Activated T-cell treated with anti-CD3 and anti-CD28 coated beads, Interleukin-2, amount 50 U/mL, for 48 hours (primary cell): ENCODE data around the gene ZBED6.
"Not testable (repeated sequence)": the region's sequence is repeated elsewhere in the genome, so short reads cannot be mapped to it uniquely, and the experiment has no call there.

Experiments
- DNase-seq, 2 experiments: peaks; one replicate each; pipeline ENCODE4 v3.0.0-alpha.2; 2020

ZBED6 gene

DNA sequence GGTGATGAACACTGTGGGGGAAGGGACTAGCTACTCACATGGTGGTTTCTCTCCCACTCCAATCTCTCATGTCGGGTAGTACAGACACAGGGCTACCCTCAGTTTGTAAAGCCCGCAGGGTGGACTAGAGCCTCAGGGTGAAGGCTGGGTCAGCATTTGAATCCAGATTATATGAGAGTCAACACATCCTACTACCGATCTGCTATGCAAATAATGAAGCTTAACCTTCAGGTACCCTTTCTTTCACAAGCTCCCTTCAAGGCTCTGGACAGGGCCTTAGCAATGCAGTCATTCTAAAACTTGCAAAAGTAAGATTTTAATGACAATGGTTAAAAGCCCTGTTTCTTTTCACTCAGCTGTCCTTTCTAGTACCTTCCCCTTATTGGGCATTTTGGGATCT is 5.5 kb upstream of the ZBED6 start:
- no peak for DNase-seq

- DNase-seq: no peak
Observed at GRCh38 chr1:203791498-203791897, 3.9 kb upstream of the ZBED6 start.

GRCh38 chr1:203792486-203792885 is 2.9 kb upstream of the ZBED6 start:
- no peak for DNase-seq

DNA sequence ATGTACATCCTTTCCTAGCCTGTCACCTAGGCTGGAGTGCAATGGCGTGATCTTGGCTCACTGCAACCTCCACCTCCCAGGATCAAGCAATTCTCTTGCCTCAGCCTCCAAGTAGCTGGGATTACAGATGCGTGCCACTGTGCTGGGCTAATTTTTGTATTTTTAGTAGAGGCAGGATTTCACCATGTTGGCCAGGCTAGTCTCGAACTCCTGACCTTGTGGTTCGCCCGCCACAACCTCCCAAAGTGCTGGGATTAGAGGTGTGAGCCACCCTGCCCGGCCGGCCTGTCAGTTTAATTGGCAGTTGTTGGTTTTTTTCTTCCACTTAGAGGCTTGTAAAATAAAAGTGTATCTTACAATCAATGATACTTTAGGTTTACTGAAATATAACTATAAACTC is 1.9 kb upstream of the ZBED6 start:
- peak in 1 of 2 experiments; percentile 3 for DNase-seq

- peak in 1 of 2 experiments; percentile 7 for DNase-seq
Observed at GRCh38 chr1:203794764-203795440, 521 bp upstream of the ZBED6 start.

DNA sequence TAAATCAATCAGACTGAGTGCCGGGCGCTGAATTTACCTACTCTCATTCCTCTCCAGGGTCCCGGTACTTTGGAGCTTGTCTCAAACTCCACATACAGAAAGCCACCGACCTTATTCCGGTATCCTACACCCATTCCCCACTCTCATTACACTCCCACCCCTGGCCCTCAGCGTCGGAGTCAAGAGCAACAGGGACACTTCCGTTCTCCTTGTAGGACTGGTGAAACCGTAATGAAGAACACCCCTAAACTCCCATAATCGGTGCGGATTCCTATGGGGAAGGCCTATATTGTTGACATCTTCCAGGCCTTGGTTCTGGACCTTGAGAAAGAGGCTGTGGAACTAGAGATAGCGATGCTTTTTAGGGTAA is 798 bp downstream of the ZBED6 start:
- peak; percentile 64 for DNase-seq

GRCh38 chr1:203797216-203797615 is 1.8 kb downstream of the ZBED6 start:
- DNase-seq: no peak

GRCh38 chr1:203797948-203798655 is 2.7 kb downstream of the ZBED6 start:
- no peak for DNase-seq

DNA sequence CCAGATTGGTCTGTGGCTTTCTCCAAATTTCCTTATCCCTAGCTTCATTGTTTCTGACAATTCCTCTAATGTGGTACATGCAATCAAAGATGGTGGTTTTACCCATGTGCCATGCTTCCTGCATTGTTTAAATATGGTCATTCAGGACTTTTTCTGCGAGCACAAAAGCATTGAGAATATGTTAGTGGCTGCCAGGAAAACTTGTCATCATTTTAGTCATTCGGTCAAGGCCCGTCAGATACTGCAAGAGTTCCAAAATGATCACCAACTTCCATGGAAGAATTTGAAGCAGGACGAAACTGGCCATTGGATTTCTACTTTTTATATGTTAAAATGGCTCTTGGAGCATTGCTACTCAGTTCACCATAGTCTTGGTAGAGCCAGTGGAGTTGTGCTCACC is 3.7 kb downstream of the ZBED6 start:
- DNase-seq: no peak

DNA sequence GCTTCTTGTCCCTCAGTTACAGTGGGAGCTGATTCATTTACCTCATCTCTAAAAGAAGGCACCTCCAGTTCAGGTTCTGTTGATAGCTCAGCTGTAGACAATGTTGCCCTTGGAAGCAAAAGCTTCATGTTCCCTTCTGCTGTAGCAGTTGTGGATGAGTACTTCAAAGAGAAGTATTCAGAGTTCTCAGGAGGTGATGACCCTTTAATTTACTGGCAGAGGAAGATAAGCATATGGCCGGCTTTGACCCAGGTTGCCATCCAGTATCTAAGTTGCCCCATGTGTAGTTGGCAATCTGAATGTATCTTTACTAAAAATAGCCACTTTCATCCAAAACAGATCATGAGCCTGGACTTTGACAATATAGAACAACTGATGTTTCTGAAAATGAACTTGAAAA is 4.5 kb downstream of the ZBED6 start:
- DNase-seq: no peak

DNA sequence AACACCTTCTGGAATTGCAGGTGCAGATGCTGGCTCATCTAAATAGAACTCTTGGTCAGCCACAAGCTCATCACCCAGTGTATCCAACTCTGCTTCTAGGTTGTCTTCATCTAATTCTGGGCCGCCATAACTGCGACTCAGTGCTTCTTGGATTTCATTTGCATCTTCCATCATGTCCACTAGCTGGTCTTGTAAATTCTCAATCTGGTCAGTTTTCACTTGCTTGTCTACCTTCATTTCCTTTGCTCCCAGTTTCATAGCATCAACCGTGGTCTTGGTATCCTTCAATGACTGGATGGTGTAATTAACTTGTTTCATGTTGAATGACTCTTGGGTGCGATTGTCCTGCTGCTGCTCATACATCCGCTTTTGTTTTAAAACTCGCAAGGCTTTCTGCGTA is 10.3 kb downstream of the ZBED6 start:
- DNase-seq: no peak

DNA sequence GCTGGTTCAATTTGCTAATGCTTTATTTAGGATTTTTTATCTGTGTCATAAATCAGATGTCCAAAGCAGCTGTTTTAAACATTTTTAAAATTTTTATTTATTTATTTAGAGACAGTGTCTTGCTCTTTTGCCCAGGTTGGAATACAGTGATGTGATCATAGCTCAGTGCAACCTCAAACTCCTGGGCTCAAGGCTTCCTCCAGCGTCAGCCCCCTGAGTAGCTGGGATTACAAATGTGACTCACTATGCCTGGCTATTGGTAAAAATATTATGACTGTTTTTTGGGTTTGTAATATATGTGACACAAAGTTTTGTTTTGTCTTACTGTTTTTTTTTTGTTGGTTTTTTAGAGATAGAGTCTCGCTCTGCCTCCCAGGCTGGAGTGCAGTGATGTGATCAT is 11.8 kb downstream of the ZBED6 start:
- DNase-seq: no peak

DNA sequence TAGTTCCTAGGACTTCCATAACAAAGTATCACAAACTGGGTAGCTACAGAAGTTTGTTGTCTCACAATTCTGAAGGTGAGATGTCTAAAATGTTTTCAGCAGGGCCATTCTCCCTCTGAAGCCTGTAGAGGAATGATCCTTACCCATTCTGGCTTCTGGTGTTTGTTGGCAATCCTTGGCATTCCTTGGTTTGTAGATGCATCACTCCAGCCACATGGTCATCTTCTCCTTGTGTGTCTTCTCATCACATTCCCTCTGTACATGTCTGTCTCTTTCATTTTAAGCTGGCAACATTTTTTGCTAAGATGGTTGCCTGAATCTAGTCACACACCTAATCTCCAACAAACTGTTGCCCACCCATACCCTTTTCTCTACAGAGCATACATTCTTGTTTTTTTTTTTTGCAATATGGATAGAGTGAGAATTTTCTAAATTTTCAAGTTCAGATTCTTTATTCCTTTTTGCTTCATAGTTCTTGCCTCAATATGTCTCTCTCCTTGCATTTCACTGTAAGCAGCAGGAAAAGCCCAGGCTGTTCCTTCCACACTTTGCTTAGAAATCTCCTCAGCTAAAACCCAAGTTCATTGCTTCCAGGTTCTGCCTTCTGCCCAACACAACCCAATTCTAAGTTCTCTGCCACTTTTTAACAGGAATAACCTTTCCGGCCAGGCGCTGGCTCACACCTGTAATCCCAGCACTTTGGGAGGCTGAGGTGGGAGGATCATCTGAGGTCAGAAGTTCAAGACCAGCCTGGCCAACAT is 18.3 kb downstream of the ZBED6 start:
- DNase-seq: no peak

GRCh38 chr1:203818399-203818798 is 23.0 kb downstream of the ZBED6 start:
- no peak for DNase-seq

DNA sequence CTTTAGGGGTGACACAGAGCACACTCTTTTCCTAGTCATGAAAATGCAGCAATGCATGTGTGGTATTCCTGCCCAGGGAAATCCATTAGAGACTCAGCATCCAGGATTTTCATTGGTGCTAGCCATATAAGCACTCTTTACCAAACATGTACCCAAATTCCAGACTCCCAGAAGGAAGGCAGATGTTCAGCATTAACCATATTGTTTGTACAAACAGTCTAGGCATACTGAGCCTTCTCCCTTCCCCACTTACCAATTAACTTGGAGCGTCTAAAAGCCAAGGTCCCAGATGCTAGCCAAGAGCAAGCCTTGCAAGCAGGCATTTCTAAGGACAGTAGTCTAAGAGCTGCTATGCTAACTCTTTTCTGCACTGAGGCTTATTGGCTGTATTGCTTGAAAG is 27.9 kb downstream of the ZBED6 start:
- no peak for DNase-seq

GRCh38 chr1:203826175-203826574 is 30.8 kb downstream of the ZBED6 start:
- no peak for DNase-seq

GRCh38 chr1:203828002-203828401 is 32.6 kb downstream of the ZBED6 start:
- no peak for DNase-seq

DNA sequence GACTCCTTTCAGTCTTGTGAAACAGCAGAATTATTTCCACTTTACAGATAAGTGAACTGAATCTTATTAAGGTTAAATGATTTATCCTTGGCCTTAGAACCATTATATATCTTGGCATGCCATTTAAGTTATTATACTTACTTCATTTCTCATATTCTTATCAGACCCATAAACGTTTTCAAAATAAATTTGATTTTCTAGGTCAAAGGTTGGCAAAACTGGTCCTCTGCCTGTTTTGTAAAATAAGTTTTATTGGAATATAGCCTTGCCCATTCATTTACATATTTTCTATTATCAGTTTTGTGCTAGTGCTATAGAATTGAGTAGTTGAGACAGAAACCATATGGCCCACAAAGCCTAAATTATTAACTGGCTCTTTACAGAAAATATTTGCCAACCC is 33.1 kb downstream of the ZBED6 start:
- DNase-seq: no peak

DNA sequence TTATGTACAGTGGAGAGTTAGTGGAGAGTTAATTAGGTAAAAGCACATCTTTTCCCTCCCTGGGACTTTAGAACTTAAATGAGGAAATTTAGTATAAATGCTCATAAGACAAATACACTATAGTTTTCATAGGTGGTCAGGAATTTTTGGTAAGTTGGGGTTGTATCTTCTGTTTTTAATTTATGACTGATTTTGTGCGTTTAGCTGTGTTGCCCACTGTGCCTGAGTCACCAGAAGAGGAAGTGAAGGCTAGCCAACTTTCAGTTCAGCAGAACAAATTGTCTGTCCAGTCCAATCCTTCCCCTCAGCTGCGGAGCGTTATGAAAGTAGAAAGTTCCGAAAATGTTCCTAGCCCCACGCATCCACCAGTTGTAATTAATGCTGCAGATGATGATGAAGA is 33.8 kb downstream of the ZBED6 start:
- DNase-seq: not testable (repeated sequence)

DNA sequence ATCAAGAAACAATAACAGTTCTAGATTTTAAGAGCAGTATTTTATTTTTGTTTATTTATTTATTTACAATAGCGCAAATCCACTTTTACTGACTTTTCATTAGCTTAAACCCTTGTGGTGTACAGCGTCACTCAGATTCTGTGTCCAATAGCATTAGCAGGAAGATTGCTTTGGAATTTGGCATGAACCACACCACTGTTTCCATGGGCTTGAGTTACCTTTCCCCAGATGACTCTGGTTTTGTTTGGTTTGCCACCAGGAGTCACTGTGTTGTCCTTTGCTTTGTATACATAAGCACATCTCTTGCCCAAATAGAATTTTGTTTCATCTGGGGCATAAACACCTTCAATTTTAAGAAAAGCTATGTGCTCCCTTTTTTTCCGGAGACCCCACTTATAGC is 40.1 kb downstream of the ZBED6 start:
- no peak for DNase-seq

DNA sequence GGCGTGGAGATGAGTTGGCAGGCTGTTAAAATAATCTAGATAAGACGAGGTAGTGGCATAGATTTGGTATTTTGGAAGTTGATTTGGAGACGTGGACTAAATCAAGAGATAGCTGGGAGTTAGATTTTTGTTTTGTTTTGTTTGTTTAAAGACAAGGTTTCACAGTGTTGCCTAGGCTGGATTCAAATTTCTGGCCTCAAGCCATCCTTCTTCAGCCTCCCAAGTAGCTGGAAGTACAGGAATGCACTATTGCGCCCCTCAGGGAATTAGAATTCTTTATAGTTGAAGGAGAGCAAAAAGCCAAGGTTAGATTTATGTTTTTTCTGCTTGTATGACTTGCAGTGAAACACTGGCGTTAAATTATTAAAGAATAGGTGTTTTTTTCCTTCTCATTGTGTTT is 43.7 kb downstream of the ZBED6 start:
- no peak for DNase-seq

GRCh38 chr1:203840208-203840808 is 44.9 kb downstream of the ZBED6 start:
- DNase-seq: no peak

DNA sequence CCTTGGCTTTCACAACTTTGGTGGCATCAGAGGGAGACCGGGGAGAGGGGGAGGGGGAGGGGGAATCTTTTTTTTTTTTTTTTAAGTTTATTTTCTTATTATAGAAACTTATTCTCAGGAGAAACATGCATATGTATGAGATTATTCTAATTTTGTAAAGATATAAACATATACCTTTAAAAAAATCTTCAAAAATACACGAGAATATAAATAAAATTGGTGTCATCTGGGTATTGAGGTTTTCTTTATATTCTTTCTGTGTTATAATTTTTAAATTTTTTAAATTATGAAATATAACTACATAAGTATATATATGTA is 47.1 kb downstream of the ZBED6 start:
- no peak for DNase-seq

- no peak for DNase-seq
Observed at GRCh38 chr1:203843435-203843834, 48.0 kb downstream of the ZBED6 start.
